ENCODE data around the gene FMNL2. TPM values are rescaled to one million over a fixed set of nuclear protein-coding genes. Genes with fewer than 3 reads are reported as not detected.

The FMNL2 gene
- polyA plus RNA-seq, 1 donor from 2014 or later, result 86.5 TPM

GRCh38 chr2:152646775-152647174 lies 311.8 kb downstream of the FMNL2 start:
- no peak overlapping the region for H2AFZ ChIP-seq (ENCODE audit: low read depth, low read length)
- no peak overlapping the region for H3K27ac ChIP-seq (ENCODE audit: low read length)
- H3K9ac ChIP-seq (ENCODE audit: low read length), result no peak overlapping the region
- no peaks in the 10 kb centered on the region for H3K79me2 ChIP-seq (replicated peaks; ENCODE audit: insufficient read depth, low read length)
- H3K9me3 ChIP-seq (ENCODE audit: low read length), result no peaks in the 10 kb centered on the region
- no peaks in the 10 kb centered on the region for H3K9me2 ChIP-seq (ENCODE audit: insufficient read depth, low read length)
- peaks cover 8% of the 10 kb centered on the region for H3K36me3 ChIP-seq (ENCODE audit: insufficient read depth, low read length)
- H3K4me2 ChIP-seq (ENCODE audit: low read length), result no peak overlapping the region
- H4K20me1 ChIP-seq (ENCODE audit: insufficient read depth), result no peaks in the 10 kb centered on the region
- no peaks in the 10 kb centered on the region for H3F3A ChIP-seq (ENCODE audit: insufficient read depth, low read length, poor library complexity, severe bottlenecking)
- no peak overlapping the region for H3K4me3 ChIP-seq (ENCODE audit: low read length)
- no peaks in the 10 kb centered on the region for H3K27me3 ChIP-seq (ENCODE audit: insufficient read depth, low read depth, low read length)
- TF ChIP-seq EZH2 (IDR thresholded peaks at IDR 0.05; ENCODE audit: borderline replicate concordance, insufficient read depth, low read length, poor library complexity, severe bottlenecking) (no peak), SMC3 (conservative IDR thresholded peaks at IDR 0.05; ENCODE audit: poor library complexity) (no peak), POLR2AphosphoS5 (IDR thresholded peaks at IDR 0.05) (no peak), EP300 (conservative IDR thresholded peaks at IDR 0.05; ENCODE audit: poor library complexity, severe bottlenecking) (no peak), REST (IDR thresholded peaks at IDR 0.05; ENCODE audit: borderline replicate concordance) (no peak), MXI1 (conservative IDR thresholded peaks at IDR 0.05; ENCODE audit: poor library complexity, severe bottlenecking) (no peak)
- TF ChIP-seq, protein P1, sequence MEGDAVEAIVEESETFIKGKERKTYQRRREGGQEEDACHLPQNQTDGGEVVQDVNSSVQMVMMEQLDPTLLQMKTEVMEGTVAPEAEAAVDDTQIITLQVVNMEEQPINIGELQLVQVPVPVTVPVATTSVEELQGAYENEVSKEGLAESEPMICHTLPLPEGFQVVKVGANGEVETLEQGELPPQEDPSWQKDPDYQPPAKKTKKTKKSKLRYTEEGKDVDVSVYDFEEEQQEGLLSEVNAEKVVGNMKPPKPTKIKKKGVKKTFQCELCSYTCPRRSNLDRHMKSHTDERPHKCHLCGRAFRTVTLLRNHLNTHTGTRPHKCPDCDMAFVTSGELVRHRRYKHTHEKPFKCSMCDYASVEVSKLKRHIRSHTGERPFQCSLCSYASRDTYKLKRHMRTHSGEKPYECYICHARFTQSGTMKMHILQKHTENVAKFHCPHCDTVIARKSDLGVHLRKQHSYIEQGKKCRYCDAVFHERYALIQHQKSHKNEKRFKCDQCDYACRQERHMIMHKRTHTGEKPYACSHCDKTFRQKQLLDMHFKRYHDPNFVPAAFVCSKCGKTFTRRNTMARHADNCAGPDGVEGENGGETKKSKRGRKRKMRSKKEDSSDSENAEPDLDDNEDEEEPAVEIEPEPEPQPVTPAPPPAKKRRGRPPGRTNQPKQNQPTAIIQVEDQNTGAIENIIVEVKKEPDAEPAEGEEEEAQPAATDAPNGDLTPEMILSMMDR (IDR thresholded peaks at IDR 0.05; ENCODE audit: poor library complexity, severe bottlenecking), result no peak

- Histone ChIP-seq H3K9ac (ENCODE audit: low read length) (no peak overlapping the region), H3F3A (ENCODE audit: insufficient read depth, low read length, poor library complexity, severe bottlenecking) (no peaks in the 10 kb centered on the region), H3K79me2 (replicated peaks; ENCODE audit: insufficient read depth, low read length) (no peaks in the 10 kb centered on the region), H3K9me3 (ENCODE audit: low read length) (no peaks in the 10 kb centered on the region), H3K4me3 (ENCODE audit: low read length) (no peak overlapping the region), H3K4me2 (ENCODE audit: low read length) (no peak overlapping the region), H3K27me3 (ENCODE audit: insufficient read depth, low read depth, low read length) (no peaks in the 10 kb centered on the region), H3K36me3 (ENCODE audit: insufficient read depth, low read length) (peaks cover 8% of the 10 kb centered on the region), H2AFZ (ENCODE audit: low read depth, low read length) (no peak overlapping the region), H3K9me2 (ENCODE audit: insufficient read depth, low read length) (no peaks in the 10 kb centered on the region), H3K27ac (ENCODE audit: low read length) (no peak overlapping the region), H4K20me1 (ENCODE audit: insufficient read depth) (no peaks in the 10 kb centered on the region)
- no peak for TF ChIP-seq EP300 (conservative IDR thresholded peaks at IDR 0.05; ENCODE audit: poor library complexity, severe bottlenecking)
These were observed 312.6 kb downstream of the FMNL2 start for GRCh38 chr2:152647552-152647951.

DNA sequence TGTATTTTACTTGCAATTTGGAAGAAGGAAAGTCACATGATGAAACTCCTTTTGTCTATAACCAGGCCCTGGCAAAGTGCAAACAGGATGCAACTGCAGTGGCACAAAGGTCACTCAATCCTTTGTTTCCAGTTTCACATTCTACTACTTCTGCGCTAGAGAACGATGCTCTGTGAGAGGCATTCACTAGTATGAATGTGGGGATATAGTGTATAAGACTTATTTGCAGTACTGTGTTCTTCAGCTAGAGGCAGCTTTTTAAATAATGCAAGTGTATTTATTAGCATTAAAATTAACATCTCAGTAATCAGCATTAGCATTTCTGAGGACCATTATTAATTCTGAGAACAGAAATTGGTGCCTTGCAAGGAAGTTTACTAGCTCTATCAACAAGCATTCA lies 313.4 kb downstream of the FMNL2 start:
- H3F3A ChIP-seq (ENCODE audit: insufficient read depth, low read length, poor library complexity, severe bottlenecking), result no peaks in the 10 kb centered on the region
- no peak overlapping the region for H3K4me3 ChIP-seq (ENCODE audit: low read length)
- no peaks in the 10 kb centered on the region for H3K79me2 ChIP-seq (replicated peaks; ENCODE audit: insufficient read depth, low read length)
- H3K4me2 ChIP-seq (ENCODE audit: low read length), result no peak overlapping the region
- H3K36me3 ChIP-seq (ENCODE audit: insufficient read depth, low read length), result peaks cover 8% of the 10 kb centered on the region
- H3K9me2 ChIP-seq (ENCODE audit: insufficient read depth, low read length), result no peaks in the 10 kb centered on the region
- TF ChIP-seq, protein P1 (IDR thresholded peaks at IDR 0.05; ENCODE audit: poor library complexity, severe bottlenecking), result peak; percentile 36
- TF ChIP-seq MXI1 (conservative IDR thresholded peaks at IDR 0.05; ENCODE audit: poor library complexity, severe bottlenecking), result no peak
- no peak overlapping the region for H2AFZ ChIP-seq (ENCODE audit: low read depth, low read length)
- H3K27ac ChIP-seq (ENCODE audit: low read length), result no peak overlapping the region
- no peak overlapping the region for H3K9ac ChIP-seq (ENCODE audit: low read length)
- no peaks in the 10 kb centered on the region for H3K9me3 ChIP-seq (ENCODE audit: low read length)
- H3K27me3 ChIP-seq (ENCODE audit: insufficient read depth, low read depth, low read length), result no peaks in the 10 kb centered on the region
- no peaks in the 10 kb centered on the region for H4K20me1 ChIP-seq (ENCODE audit: insufficient read depth)
